ENCODE results near the gene APOBEC3A.
"Not testable (repeated sequence)": the region's sequence is repeated elsewhere in the genome, so short reads cannot be mapped to it uniquely, and the experiment has no call there.

Gene APOBEC3A

DNA sequence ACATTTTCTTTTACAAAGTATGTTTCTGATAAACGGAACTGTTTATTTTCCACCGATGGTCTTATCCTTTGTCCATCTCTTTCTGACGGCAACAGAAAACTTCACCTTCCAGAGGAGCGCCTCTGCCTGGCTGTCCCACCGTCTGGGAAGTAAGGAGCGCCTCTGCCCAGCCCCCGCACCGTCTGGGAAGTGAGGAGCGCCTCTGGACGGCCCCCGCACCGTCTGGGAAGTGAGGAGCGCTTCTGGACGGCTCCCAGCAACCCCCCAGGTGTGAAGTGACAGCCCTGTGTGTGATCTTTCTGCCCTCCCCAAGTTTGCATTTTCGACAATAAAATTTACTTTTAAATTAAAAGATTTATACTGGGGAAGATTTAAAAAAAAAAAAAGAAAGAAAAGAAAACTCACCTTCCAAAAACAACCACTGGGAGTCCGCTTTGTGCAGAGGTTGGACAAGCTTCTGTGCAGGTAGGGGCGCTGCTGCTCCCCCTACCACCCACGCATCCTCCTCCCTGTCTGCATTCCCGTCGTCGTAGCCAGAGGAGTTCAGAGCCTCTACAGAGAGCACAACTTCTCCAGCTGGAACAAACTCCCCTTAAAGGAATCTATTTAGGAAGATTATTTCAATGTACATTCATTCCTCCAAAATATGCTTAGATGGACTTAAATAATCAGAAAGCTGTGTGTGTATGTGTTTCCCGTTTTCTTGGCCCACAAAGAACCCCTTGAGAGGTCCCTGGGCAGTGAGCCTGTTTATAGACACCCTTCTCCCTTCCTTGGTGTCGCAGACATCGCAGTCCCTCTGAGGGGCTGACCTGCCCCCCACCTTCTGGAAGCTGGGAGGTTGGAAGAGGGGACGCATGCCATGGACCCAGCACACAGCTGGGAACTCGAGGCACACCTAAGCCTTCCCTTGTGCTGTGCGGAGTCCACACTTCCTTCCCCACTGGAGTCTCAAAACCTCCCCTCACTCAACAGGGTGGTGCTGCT, 23.9 kb downstream of the APOBEC3A start:
- no peak for DNase-seq (ENCODE audit: low read depth in 3 of 3)

DNA sequence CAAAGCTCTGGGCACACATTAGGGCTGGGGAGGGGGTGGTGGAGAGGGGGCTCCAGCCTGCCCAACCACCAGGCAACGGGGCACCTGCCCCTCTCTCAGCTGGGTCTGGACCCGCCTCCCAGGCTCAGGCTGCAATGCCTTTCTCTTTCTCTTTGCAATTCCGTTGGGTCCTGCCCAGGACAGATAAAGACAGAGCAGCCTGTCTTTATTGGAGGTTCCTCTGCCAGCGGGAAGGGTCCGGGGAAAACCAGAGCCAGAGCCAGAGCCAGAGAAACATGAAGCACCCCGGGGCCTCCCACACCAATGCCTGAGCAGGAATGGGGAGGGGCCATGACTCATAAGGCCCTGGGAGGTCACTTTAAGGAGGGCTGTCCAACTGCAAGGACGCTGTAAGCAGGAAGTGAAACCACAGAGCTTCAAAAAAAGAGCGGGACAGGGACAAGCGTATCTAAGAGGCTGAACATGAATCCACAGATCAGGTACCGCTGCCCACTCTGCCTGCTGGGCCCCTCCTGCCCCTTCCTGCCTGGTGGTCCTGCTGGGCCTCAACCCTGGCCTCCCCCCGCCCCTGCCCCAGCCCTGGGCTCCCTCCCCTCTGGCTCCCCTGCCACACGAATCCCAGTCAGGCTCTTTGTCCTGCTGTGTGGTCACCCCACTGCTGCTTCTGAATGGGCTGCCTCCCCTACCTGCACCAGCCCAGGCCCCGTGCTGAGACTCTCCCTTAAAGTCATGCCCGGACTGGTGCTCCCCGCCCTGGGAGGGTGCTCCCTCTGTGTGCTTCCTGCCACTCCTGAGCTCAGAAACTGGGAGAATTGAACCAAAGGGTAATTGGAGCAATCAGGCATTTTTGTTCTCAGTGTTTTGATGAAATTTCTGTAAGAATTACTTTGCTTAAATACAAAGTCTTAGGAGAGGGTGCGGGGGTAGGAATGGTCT, 24.9 kb downstream of the APOBEC3A start, which contains the start of gene APOBEC3B:
Gene APOBEC3B, plus strand, starts transcription at position 356 of the 936 bp plus-strand sequence. Its CDS starts 107 bp downstream, at position 463.
- peak in 2 of 3 experiments; percentile 13 to 38 for DNase-seq (ENCODE audit: low read depth in 3 of 3)

GRCh38 chr22:38984224-38984623, 26.8 kb downstream of the APOBEC3A start:
- no peak for DNase-seq (ENCODE audit: low read depth in 3 of 3)

DNA sequence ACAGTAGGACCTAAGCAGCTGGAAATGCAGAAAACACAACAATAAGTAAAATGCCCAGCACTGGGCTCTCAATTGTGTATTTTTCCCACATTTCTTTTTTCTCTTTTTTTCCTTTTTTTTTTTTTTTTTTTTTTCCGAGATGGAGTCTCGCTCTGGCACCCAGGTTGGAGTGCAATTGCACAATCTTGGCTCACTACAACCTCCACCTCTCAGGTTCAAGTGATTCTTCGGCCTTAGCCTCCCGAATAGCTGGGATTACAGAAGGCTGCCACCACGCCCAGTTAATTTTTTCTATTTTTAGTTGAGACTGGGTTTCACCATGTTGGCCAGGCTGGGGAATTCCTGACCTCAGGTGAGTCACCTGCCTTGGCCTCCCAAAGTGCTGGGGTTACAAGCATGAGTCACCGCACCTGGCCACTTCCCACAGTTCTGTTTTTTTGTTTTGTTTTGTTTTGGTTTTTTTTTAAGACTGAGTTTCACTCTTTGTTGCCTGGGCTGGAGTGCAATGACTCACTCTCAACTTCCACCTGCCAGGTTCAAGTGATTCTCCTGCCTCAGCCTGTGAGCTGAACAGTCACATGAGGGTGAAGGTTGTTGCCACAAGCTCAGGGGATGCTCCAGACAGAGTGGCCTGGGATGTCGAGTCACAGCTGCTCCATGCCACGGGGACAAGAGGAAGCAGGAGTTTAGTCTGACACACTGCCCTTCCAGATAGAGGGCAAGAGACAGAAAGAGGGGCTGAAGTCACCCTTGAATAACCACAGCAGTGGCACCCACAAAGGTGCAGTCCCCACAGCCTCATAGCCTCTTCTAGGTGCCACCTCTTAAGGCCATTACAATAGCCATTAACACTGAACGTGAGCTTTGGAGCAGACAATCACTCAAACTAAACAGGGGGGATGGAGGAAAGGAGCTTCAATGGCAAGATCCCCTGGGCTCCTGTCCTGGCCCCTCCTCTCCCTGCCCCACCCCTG, 27.7 kb downstream of the APOBEC3A start:
- DNase-seq (ENCODE audit: low read depth in 3 of 3), result peak; percentile 51 to 71 (median 55)

DNA sequence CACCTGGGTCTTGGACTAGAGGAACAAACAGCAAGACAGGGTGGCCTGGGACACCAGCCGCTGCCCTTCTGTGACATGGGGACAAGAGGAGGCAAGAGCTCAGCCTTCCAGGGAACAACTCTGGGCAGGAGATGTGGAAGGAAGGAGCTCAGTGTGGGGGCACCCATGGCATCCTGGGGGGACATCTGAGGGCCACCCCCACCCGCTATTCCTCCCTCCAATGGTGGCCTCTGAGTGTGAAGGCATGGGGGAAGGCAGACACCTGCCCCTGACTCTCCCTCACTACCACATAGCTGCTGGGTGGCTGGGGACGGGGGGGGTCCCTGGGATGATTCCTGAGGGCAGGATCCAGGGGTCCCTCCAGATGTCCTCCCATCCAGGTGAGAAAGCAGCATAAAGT, 29.2 kb downstream of the APOBEC3A start:
- no peak for DNase-seq (ENCODE audit: low read depth in 3 of 3)

GRCh38 chr22:38987171-38987895, 29.9 kb downstream of the APOBEC3A start:
- no peak for DNase-seq (ENCODE audit: low read depth in 3 of 3)

DNA sequence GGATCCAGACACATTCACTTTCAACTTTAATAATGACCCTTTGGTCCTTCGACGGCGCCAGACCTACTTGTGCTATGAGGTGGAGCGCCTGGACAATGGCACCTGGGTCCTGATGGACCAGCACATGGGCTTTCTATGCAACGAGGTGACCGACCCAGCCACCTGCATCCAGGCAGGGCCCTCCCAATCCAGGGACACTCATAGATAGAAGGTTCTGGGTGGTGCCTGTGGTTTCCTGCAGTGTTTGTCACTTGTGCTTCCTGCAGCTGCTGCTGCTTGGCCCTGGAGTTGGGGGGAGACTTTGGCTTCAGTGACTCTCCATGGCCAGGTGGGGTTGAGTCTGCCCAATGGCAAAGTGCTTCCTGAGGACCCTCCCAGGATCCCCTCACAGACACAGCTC, 32.1 kb downstream of the APOBEC3A start:
- no peak for DNase-seq (ENCODE audit: low read depth in 3 of 3)

DNA sequence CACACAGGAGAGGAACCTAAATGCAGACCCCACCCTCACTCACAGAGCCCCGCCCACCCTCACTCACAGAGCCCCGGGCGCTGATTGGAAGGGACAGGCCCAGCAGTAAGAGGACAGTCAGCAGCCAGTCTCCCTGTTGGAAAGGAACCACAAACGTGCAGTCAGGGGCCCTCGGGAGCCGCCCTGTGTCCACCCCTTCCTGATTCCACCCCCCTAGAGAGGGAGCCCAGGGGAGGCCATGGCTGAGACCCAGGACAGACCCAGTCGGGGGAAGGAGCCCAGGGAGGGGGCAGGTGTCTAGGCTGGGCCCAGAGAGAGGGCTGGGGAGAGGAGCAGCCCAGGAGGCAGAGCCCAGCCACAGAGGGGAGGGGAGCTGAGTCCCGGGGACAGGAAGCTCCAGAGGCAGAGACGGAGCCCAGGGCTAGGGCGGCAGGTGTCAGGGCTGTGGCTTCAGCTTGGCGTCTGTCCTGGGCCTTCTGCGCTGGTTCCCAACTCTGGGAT, 35.5 kb downstream of the APOBEC3A start:
- not testable (repeated sequence) for DNase-seq (ENCODE audit: low read depth in 3 of 3)

DNA sequence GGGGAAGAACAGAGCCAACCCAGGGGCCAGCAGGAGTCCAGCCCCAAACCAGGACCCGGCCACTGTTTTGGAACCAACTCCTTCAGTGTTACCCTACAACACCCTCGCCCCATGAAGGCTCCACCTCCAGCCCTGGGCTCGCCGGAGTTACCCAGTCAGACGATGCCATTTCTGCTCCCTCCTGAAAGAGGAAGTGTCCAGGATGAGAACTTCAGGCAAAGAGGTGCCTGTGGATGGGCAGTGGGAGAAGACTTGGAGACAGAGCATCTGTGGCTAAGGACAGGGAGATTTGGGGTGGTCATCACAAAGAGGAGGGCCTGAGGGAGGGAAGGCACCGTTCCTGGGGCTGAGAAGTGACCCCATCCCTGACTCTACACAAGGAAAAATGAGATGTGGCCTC, 38.7 kb downstream of the APOBEC3A start:
- no peak for DNase-seq (ENCODE audit: low read depth in 3 of 3)

GRCh38 chr22:38997518-38997917, 40.1 kb downstream of the APOBEC3A start:
- no peak for DNase-seq (ENCODE audit: low read depth in 3 of 3)

- peak in 2 of 3 experiments; percentile 50 to 57 for DNase-seq (ENCODE audit: low read depth in 3 of 3)
Observed at GRCh38 chr22:39003165-39003638, 45.8 kb downstream of the APOBEC3A start.

DNA sequence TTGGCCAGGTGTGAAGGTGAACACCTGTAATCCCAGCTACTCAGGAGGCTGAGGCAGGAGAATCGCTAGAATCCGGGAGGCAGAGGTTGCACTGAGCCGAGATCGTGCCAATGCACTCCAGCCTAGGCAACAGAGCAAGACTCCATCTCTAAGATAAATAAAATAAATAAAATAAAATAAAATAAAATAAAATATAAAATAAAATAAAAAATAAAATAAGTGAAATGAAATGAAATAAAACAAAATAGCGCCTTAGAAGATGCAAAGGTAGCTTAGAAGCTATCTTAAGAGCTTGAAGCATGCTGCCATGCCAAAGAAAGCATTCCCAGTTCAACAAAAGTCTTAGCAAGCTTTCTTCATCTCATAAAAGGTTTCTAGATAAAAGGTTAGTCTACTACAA, 49.8 kb downstream of the APOBEC3A start:
- DNase-seq (ENCODE audit: low read depth in 3 of 3), result no peak

DNA sequence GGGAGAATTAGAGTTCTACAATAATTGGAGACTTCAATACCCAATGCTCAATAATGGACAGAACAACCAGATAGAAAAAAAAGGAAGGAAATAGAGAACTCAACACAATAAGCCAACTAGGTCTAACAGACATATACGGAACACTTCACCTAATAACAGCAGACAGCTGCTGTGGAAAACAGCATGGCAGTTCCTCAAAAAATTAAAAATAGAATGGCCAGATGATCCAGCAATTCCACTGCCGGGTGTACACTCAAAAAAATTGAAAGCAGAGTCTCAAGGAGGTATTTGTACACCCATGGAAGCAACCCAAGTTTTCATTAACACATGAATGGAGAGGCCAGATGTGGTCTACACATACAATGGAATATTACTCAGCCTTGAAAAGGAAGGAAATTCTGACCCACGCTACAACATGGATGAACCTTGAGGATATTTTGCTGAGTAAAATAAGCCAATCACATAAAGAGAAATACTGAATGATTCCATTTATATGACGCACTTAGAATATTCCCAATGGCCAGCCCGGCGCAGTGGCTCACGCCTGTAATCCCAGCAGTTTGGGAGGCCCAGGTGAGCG, 51.0 kb downstream of the APOBEC3A start:
- DNase-seq (ENCODE audit: low read depth in 3 of 3), result not testable (repeated sequence)

DNA sequence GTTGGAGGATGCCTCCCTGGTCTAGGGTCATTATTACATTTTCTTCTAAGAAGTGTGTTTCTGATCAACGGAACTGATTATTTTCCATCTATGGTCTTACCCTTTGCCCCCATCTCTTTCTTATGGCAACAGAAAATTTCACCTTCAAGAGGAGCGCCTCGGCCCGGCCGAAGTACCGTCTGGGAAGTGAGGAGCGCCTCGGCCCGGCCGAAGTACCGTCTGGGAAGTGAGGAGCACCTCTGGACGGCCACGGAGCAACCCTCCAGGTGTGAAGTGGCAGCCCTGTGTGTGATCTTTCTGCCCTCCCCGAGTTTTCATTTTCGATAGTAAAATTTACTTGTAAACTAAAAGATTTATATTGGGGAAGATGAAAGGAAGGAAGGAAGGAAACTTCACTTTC, 53.5 kb downstream of the APOBEC3A start:
- no peak for DNase-seq (ENCODE audit: low read depth in 3 of 3)

Measured in stimulated activated CD4-positive, alpha-beta T cell treated with anti-CD3 and anti-CD28 coated beads, TNF-alpha, amount 100 ng/mL, for 4 hours (primary cell).